ENCODE results near the gene SMARCE1. TPM values are rescaled to one million over a fixed set of nuclear protein-coding genes. Genes with fewer than 3 reads are reported as not detected.

SMARCE1 gene
- total and polyA plus RNA-seq, 2 experiments from 2014 or later: 99.9 to 103 TPM

- no peaks in the 10 kb centered on the region for H3K4me1 ChIP-seq (ENCODE audit: insufficient read depth)
- H4K20me1 ChIP-seq (ENCODE audit: insufficient read depth, poor library complexity, severe bottlenecking): no peaks in the 10 kb centered on the region
- no peaks in the 10 kb centered on the region for H3K9me3 ChIP-seq (ENCODE audit: low read depth)
- no peak overlapping the region for H3K4me3 ChIP-seq
- H2AFZ ChIP-seq: no peak overlapping the region
- no peak overlapping the region for H3K4me2 ChIP-seq
- H3K27ac ChIP-seq: no peak overlapping the region
- no peaks in the 10 kb centered on the region for H3K79me2 ChIP-seq
- H3K27me3 ChIP-seq: no peaks in the 10 kb centered on the region
- no peaks in the 10 kb centered on the region for H3K36me3 ChIP-seq (replicated peaks; ENCODE audit: insufficient read depth, low read depth)
- no peaks in the 10 kb centered on the region for H3K9me2 ChIP-seq (replicated peaks; ENCODE audit: insufficient read depth)
- TF ChIP-seq EZH2 (IDR thresholded peaks at IDR 0.05; ENCODE audit: borderline replicate concordance) (no peak), CTCF (IDR thresholded peaks at IDR 0.05; ENCODE audit: poor library complexity) (no peak), EZH2phosphoT487 (IDR thresholded peaks at IDR 0.05; ENCODE audit: low read depth, severe bottlenecking, unreplicated experiment) (no peak)
- WGBS (ENCODE audit: low lambda C conversion rate, missing lambda C conversion rate): 82% methylated on average over 7 of the region's 7 CpGs
- no peak for DNase-seq (ENCODE audit: low spot score)
Observed at GRCh38 chr17:40611840-40612474, 35.7 kb downstream of the SMARCE1 start.

GRCh38 chr17:40610359-40610758, 37.3 kb downstream of the SMARCE1 start:
- no peak overlapping the region for H3K27ac ChIP-seq
- H2AFZ ChIP-seq: no peak overlapping the region
- WGBS (ENCODE audit: low lambda C conversion rate, missing lambda C conversion rate): 86% methylated on average over 2 of the region's 2 CpGs
- H3K27me3 ChIP-seq: no peaks in the 10 kb centered on the region
- no peaks in the 10 kb centered on the region for H3K79me2 ChIP-seq
- H3K4me1 ChIP-seq (ENCODE audit: insufficient read depth): no peaks in the 10 kb centered on the region
- no peak for DNase-seq (ENCODE audit: low spot score)
- H3K36me3 ChIP-seq (replicated peaks; ENCODE audit: insufficient read depth, low read depth): no peaks in the 10 kb centered on the region
- no peak overlapping the region for H3K4me2 ChIP-seq
- no peak overlapping the region for H3K4me3 ChIP-seq
- TF ChIP-seq CTCF (IDR thresholded peaks at IDR 0.05; ENCODE audit: poor library complexity) (no peak), EZH2phosphoT487 (IDR thresholded peaks at IDR 0.05; ENCODE audit: low read depth, severe bottlenecking, unreplicated experiment) (no peak), EZH2 (IDR thresholded peaks at IDR 0.05; ENCODE audit: borderline replicate concordance) (no peak)
- H3K9me3 ChIP-seq (ENCODE audit: low read depth): no peaks in the 10 kb centered on the region
- H3K9me2 ChIP-seq (replicated peaks; ENCODE audit: insufficient read depth): no peaks in the 10 kb centered on the region
- no peaks in the 10 kb centered on the region for H4K20me1 ChIP-seq (ENCODE audit: insufficient read depth, poor library complexity, severe bottlenecking)

- no peaks in the 10 kb centered on the region for H3K27me3 ChIP-seq
- H2AFZ ChIP-seq: no peak overlapping the region
- no peaks in the 10 kb centered on the region for H3K79me2 ChIP-seq
- no peaks in the 10 kb centered on the region for H4K20me1 ChIP-seq (ENCODE audit: insufficient read depth, poor library complexity, severe bottlenecking)
- no peaks in the 10 kb centered on the region for H3K9me3 ChIP-seq (ENCODE audit: low read depth)
- H3K36me3 ChIP-seq (replicated peaks; ENCODE audit: insufficient read depth, low read depth): no peaks in the 10 kb centered on the region
- DNase-seq (ENCODE audit: low spot score): no peak
- 77% methylated on average over 5 of the region's 6 CpGs for WGBS (ENCODE audit: low lambda C conversion rate, missing lambda C conversion rate)
- H3K9me2 ChIP-seq (replicated peaks; ENCODE audit: insufficient read depth): no peaks in the 10 kb centered on the region
- TF ChIP-seq CTCF (IDR thresholded peaks at IDR 0.05; ENCODE audit: poor library complexity) (no peak), EZH2 (IDR thresholded peaks at IDR 0.05; ENCODE audit: borderline replicate concordance) (no peak), EZH2phosphoT487 (IDR thresholded peaks at IDR 0.05; ENCODE audit: low read depth, severe bottlenecking, unreplicated experiment) (no peak)
- H3K27ac ChIP-seq: no peak overlapping the region
- H3K4me1 ChIP-seq (ENCODE audit: insufficient read depth): no peaks in the 10 kb centered on the region
- H3K4me3 ChIP-seq: no peak overlapping the region
- no peak overlapping the region for H3K4me2 ChIP-seq
Observed at GRCh38 chr17:40608061-40608581, 39.5 kb downstream of the SMARCE1 start.

Data from hepatocyte (in vitro differentiated cells).